GM06990 (cell line): ENCODE results near the gene FBXO17.
"Not testable (repeated sequence)": the region's sequence is repeated elsewhere in the genome, so short reads cannot be mapped to it uniquely, and the experiment has no call there.

ENCODE experiments used
- DNase-seq: peaks from one replicate; pipeline ENCODE4 v3.0.0-alpha.2; 2011; ENCODE audit not compliant: insufficient read length; ENCODE audit errors: extremely low read depth
- H3K27me3 ChIP-seq: replicated peaks from 2 replicates; pipeline ENCODE4 v1.6.0; 2011; ENCODE audit warnings: low read length; ENCODE audit not compliant: control insufficient read depth, insufficient read depth
- H3K36me3 ChIP-seq: 2 replicates; pipeline ENCODE4 v1.5.1; 2011; ENCODE audit warnings: low read length; ENCODE audit not compliant: control insufficient read depth, insufficient read depth
- H3K4me3 ChIP-seq: replicated peaks from 2 replicates; pipeline ENCODE4 v1.5.1; 2011; ENCODE audit warnings: low read depth, mild to moderate bottlenecking, control low read depth, low read length
- TF ChIP-seq, protein P1 (sequence below): IDR thresholded peaks from 2 replicates; pipeline ENCODE4 v1.5.1; 2011; ENCODE audit warnings: low read length, control low read depth, mild to moderate bottlenecking, inconsistent platforms; ENCODE audit not compliant: insufficient read depth, poor library complexity, severe bottlenecking

The FBXO17 gene

DNA sequence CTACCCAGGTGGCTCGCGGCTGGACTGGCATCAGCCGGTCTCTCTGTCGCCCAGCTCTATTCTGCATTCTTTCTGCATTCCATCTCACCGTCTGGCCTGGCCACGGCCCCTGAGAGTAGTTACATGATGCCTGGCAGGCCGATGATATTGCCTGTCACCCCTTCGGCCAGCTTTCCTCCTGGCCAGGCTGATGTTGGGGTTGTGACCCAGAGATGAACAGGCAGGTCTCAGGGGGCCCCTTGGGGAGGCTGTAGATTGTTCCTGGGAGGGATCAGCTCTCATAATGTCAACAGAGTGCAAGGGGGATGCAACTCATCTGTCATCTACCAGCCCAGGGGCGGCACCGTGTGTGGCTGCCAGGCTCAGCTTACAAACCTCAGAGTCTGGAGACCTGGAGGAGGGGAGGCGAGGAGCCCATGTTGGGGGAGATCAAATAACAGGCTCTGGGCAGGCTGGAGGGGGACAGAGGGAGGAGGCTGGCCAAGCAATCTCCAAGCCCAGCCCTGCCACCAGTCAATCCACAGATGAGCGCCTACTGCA lies 13.6 kb upstream of the FBXO17 start:
- DNase-seq = no peak
- TF ChIP-seq, protein P1, sequence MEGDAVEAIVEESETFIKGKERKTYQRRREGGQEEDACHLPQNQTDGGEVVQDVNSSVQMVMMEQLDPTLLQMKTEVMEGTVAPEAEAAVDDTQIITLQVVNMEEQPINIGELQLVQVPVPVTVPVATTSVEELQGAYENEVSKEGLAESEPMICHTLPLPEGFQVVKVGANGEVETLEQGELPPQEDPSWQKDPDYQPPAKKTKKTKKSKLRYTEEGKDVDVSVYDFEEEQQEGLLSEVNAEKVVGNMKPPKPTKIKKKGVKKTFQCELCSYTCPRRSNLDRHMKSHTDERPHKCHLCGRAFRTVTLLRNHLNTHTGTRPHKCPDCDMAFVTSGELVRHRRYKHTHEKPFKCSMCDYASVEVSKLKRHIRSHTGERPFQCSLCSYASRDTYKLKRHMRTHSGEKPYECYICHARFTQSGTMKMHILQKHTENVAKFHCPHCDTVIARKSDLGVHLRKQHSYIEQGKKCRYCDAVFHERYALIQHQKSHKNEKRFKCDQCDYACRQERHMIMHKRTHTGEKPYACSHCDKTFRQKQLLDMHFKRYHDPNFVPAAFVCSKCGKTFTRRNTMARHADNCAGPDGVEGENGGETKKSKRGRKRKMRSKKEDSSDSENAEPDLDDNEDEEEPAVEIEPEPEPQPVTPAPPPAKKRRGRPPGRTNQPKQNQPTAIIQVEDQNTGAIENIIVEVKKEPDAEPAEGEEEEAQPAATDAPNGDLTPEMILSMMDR = no peak
- H3K36me3 ChIP-seq = no peaks in the 10 kb centered on the region
- no peaks in the 10 kb centered on the region; the same call in 1 of the 2 replicates for H3K27me3 ChIP-seq
- no peak overlapping the region for H3K4me3 ChIP-seq

DNA sequence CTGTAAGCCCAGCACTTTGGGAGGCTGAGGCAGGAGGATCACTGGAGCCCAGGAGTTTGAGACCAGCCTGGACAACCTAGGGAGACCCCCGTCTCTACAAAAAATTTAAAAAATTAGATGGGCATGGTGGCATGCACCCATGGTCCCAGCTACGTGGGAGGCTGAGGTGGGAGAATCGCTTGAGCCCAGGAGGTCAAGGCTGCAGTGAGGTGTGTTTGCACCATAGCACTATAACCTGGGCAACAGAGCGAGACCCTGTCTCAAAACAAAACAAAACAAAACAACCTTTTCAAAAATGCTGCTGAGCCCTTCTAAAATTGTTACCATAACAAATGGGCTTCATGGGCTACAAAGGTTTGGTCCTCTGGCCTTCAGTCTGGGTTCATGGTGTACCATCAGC lies 13.1 kb upstream of the FBXO17 start:
- not testable (repeated sequence) for H3K4me3 ChIP-seq, H3K36me3 ChIP-seq, H3K27me3 ChIP-seq, DNase-seq

DNA sequence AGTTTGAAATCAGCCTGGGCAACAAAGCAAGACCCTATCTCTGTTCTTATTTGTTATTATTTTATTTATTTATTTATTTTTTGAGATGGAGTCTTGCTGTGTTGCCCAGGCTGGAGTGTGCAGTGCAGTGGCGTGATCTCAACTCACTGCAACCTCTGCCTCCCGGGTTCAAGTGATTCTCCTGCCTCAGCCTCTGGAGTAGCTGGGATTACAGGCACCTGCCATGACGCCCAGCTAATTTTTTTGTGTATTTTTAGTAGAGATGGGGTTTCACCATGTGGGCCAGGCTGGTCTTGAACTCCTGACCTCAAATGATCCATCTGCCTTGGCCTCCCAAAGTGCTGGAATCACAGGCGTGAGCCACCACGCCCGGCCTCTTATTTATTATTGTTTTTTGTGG lies 12.2 kb upstream of the FBXO17 start:
- not testable (repeated sequence) for H3K4me3 ChIP-seq, H3K27me3 ChIP-seq, H3K36me3 ChIP-seq, DNase-seq

DNA sequence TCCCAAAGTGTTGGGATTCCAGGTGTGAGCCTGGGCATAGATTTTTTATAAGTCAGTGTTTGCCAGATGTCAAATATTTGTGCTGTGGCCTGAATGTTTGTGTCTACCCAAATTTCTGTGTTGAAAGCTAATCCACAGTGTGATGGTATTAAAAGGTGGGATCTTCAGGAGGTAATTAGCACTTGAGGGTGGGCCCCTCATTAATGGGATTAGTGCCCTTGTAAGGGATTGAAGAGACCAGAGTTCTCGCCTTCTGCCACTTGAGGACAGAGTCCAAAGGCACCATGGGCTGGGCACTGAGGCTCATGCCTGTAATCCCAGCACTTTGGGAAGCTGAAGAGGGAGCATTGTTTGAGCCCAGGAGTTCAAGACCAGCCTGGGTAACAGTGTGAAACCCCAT lies 9.7 kb upstream of the FBXO17 start:
- DNase-seq = no peak
- no peaks in the 10 kb centered on the region for H3K27me3 ChIP-seq
- no peaks in the 10 kb centered on the region for H3K36me3 ChIP-seq
- H3K4me3 ChIP-seq = no peak overlapping the region
- TF ChIP-seq, protein P1 = no peak

DNA sequence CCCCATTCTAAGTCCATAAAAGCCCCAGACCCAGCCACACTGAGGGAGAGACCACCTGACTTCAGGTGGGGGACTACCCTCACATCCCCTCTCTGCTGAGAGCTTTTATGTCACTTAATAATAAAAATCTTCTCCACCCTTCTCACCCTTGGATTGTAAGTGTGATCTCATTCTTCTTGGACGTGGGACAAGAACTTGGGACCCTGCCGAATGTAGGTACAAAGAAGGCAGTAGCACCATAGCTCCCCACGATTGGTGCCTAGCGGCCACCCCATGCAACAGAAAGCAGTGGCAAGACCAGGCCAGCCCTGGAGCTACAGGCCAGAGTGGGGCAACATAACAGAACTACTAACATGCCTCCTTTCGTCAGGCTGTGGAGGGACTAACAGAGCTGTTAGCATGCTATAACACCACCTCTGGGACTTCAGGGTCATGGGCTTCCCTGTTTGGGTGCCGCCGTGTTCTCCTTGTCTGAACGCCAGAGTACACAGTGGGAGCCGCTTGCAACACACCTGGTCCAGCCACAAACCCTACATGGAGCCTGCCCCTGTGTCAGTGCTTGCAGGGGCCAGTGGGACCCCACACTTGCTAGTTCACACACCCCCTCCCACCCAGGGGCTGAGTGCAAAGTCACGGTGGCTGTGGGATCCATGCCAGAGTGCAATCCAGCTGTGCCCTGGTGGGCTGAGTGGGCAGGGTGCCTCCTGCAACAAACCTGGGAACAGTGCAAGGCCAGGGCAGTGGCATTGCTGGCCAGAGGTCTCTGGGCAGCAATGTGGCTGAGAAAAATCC lies 5.2 kb upstream of the FBXO17 start:
- TF ChIP-seq, protein P1 = no peak
- DNase-seq = no peak
- H3K27me3 ChIP-seq = no peaks in the 10 kb centered on the region
- no peaks in the 10 kb centered on the region for H3K36me3 ChIP-seq
- no peak overlapping the region for H3K4me3 ChIP-seq

DNA sequence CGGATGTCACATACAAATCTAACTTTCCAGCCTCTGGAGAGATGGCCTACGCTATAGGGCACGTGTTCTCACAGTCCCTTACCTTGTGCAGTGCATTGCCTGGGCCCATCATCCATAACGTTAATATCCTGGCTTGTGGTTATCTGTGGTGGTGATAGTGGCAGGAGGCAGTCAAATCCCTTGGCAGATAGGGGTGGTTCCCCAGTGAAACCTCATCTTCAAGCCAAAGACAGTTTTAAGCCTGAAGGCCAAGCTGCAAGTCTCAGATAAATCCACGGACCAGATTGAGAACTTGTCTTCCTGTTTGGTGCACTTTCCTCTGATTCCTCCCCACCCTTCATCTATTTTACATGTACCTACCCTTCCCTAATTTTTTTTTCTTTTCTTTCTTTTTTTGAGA lies 4.3 kb upstream of the FBXO17 start:
- Histone ChIP-seq H3K27me3 (no peaks in the 10 kb centered on the region), H3K4me3 (no peak overlapping the region)

More for the DNA sequence above, 4.3 kb upstream of the FBXO17 start:
- TF ChIP-seq, protein P1 = no peak
- DNase-seq = no peak
- H3K36me3 ChIP-seq = no peaks in the 10 kb centered on the region
